Left ventricle myocardium superior (tissue), 1 donor: ENCODE measurements around the gene FBL. TPM values are rescaled to one million over a fixed set of nuclear protein-coding genes. Genes with fewer than 3 reads are reported as not detected.
"Not testable (repeated sequence)": the region's sequence is repeated elsewhere in the genome, so short reads cannot be mapped to it uniquely, and the experiment has no call there.

Experiments
- ATAC-seq: fragments of 200-7000 bp; cut with Tn5 transposase; one replicate; pipeline ENCODE4 v1.9.1; 2020; ENCODE audit warnings: mild to moderate bottlenecking, moderate library complexity
- DNase-seq: peaks from one replicate; pipeline ENCODE4 v3.0.0-alpha.2; 2020
- intact Hi-C: fragments of 100-400 bp; cut with micrococcal nuclease; formaldehyde crosslinking; loops from one replicate; pipeline ENCODE4 v1.11.0; 2022
- total RNA-seq: library from RNA; stranded (reverse); fragmentation: NEBNext Ultra II Directional; extraction: Animal tissue kit (Norgen Biotek cat#: 25700); gene quantifications from one replicate; pipeline ENCODE4 v1.2.1, GENCODE V29; 2021
- donor health status: DM: no; HTN: yes; CAD: no; lungs with severe emphysema.

Gene FBL
- total RNA-seq, 1 donor from 2014 or later: 57.3 TPM

DNA sequence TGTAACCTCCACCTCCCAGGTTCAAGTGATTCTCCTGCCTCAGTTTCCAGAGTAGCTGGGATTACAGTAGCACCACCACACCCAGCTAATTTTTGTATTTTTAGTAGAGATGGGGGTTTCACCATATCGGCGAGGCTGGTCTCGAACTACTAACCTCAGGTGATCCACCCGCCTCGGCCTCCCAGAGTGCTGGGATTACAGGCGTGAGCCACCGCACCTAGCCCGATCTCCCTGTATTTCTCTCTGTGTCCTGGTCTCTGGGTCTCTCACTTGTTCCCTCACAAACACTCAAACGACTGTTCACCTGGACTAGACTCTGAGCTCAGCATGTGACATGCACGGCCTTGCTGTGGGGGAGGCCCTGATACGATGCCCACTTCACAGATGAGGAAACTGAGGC, 32.7 kb upstream of the FBL start:
- DNase-seq, ATAC-seq, intact Hi-C loops: not testable (repeated sequence)

DNA sequence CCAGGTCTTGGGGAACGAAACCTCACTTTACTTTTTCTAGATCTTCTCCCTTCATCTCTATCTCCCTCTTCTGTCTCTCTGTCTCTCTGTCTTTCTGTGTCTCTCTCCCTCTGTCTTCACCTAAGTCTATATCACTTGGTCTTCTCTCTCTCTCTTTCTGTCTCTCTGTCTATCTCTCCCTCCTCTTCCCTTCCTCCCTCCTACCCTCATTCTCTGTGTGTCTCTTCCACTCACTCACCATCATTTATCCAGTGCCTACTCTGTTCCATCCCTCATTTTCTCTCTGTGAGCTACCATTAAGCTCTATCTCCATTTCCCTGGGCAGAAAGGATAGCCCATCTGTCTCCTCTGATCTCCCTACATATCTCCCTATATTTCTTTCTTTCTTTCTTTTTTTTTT, 32.2 kb upstream of the FBL start:
- DNase-seq (no peak), ATAC-seq (no peak)
- intact Hi-C loops: no loop called here

DNA sequence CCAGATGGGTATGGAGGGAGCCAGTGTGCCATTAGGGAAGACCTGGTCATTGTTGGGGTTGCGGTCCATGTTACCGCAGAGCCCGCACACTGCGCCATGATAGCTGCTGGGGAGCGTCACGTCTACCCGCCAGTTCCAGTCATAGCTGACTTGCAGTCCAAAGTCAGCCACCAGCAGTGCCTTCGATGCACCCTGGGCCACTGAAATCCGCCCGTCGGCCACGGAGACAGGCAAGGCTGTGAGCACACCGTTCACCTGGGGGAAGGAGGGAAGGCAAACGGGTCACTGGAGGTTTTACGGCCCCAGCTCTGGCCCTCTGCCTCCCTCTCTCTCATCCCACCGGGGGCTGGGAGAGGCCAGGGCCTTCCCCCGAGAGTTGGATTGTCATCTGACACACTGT, 31.8 kb upstream of the FBL start:
- DNase-seq, ATAC-seq: not testable (repeated sequence)

DNA sequence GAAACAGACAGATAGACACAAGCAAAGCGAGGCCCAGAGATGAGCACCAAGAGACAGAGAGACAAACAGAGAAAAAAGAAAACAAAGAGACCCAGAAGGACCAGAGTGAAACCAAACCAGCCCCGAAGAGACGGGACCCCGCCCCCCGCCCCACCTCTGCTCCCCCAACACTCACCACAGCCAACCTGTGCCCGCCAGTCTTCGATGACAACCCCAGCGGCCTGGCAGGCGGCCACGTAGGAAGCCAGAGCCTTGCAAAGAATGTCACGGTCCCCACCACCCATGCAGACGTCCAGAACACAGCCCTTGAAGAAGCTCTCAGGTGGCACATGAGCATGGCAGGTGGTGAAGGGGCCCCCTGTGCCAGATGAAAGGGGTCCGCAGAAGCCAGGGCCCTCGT, 31.3 kb upstream of the FBL start:
- DNase-seq, ATAC-seq, intact Hi-C loops: not testable (repeated sequence)

More for the DNA sequence above, 31.8 kb upstream of the FBL start:
- intact Hi-C loops: not testable (repeated sequence)

DNA sequence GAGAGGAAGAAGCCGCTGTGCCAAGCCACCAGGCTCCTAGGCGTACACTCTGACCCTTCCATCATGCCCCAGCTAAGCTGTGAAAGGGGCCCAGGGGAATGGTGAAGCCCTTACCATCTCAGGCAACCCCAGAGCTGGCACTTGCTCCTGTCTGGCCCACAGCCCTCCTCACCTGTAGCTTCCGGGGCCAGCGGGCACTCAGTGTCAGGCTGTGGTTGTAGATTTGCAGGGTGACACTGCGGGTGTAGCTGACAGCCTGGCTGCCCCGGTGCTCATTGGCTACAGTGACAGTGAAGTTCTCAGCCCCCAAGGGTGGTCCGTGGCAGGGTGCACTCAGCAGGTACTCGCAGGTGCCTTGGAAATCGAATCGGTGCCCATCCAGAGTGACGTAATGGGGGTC, 30.3 kb upstream of the FBL start:
- ATAC-seq, intact Hi-C loops, DNase-seq: not testable (repeated sequence)

DNA sequence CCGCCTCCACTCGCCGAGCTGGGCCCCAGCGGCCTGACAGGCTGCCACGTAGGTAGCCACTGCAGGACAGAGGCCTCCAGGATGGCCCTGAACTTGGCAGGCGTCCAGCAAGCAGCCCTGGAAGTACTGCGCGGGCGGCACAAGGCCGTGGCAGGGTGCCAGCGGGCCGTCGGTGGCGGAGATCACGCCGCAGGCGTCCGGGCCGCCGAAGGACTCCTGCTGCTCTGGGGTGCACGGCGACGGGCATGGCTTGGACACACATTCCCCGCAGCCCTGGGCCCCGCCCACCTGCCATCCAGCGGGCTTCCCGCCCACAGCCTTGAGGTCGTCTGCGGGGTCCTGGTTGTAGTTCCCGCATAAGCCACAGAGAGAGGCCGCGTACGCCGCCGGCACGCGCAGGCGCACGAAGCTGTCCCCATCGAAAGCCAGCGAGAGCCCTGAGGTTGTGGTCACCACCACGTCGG, 29.3 kb upstream of the FBL start:
- DNase-seq, ATAC-seq, intact Hi-C loops: not testable (repeated sequence)

DNA sequence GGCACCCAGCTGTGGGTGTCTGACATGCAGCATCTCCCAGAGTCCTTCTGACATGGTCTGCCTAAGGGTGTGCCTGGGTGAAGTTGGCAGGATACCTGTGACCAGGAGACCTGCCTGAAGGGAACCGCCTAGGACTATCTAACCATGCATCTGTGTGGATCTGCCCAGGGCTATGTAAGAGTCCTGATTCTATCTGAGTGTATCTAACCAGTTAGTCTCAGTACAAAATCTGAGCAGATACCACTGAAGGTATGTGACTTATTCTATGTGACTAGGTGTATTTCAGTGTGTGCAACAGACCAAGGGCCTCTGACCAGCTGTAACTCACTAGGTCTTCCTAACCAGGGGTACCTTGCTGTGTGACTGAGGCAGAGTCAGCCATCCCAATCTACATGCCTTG, 28.2 kb upstream of the FBL start:
- no peak for ATAC-seq
- intact Hi-C loops: no loop called here
- no peak for DNase-seq

DNA sequence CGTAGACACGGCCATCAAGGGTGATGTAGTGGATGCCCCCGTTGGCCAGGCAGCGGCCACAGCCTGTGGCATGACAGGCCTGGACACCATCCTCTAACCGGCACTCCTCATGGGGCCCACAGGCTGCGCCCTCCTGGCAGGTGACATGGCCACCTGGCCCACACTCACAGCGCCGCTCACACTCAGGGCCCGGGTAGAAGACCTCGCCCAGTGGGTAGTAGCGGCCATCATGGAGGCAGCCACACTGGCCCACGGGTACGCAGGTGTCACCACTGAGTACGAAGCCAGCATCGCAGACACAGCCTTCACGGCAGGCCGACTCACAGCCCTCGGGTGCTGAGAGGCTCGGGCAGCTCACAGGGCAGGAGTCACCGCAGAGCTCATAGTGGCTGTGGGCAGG, 27.2 kb upstream of the FBL start:
- ATAC-seq: no peak
- no peak for DNase-seq
- intact Hi-C loops: no loop called here

DNA sequence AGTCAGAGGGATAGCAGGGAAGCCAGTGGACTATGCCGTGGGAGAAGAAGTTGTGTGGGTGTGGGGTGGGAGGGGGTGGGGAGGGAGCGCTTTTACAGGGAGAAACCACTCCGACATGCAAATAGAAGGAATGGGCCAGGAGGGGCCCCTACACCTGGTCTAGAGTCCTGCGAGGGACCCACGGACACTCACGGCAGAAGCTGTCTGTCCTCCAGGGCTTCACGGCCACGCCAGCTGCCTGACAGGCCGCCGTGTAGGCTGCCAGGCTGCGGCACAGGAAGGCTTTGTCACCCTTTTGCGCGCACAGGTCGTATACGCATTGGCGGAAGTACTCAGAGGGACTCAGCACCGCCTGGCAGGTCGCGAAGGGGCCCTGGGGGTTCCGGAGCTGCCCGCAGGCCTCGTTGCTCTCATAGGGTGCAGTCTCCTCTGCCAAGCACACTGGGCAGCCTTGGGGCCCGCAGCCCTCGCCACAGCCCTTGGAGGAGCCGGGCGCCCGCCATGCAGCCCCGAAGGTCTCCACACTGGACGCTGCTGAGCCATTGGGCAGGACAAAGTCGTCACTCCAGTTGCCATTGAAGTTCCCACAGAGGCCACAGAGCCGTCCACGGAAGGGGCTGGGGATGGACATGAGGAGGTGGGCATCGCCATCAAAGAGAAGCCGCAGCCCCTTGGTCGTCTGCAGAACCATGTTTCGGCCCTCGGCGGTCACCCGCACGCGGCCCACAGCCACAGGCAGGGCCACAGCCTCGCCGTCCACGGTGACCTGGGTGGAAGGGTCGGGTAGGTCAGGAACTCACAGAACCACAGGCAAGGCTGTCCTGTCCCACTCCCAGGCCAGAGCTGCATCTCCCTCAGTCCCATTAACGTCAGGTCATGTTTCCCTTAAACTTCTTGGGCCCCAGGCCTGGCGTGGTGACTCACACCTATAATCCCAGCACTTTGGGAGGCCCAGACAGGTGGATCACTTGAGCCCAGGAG, 26.0 kb upstream of the FBL start:
- DNase-seq (no peak), ATAC-seq (no peak)
- intact Hi-C loops: no loop called here

DNA sequence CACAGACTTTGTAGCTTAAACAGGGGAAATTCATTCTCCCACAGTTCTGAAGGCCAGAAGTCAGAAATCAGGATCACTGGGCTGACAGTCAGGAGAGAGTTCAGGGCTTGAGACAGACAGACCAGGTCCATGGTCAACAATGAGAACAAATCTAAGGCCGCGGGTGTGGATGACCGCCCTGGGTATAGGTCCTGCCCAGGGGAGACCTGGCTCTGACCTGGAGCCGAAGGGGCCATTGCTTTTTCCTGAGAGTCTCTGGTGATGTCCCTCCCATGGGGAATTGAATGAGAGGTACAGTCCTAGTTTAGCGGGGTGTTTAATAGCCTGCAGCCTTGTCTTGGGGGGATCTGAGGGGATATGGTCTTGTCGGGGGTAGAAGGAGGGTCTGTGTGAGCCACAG, 25.2 kb upstream of the FBL start:
- ATAC-seq: no peak
- intact Hi-C loops: no loop called here
- no peak for DNase-seq

DNA sequence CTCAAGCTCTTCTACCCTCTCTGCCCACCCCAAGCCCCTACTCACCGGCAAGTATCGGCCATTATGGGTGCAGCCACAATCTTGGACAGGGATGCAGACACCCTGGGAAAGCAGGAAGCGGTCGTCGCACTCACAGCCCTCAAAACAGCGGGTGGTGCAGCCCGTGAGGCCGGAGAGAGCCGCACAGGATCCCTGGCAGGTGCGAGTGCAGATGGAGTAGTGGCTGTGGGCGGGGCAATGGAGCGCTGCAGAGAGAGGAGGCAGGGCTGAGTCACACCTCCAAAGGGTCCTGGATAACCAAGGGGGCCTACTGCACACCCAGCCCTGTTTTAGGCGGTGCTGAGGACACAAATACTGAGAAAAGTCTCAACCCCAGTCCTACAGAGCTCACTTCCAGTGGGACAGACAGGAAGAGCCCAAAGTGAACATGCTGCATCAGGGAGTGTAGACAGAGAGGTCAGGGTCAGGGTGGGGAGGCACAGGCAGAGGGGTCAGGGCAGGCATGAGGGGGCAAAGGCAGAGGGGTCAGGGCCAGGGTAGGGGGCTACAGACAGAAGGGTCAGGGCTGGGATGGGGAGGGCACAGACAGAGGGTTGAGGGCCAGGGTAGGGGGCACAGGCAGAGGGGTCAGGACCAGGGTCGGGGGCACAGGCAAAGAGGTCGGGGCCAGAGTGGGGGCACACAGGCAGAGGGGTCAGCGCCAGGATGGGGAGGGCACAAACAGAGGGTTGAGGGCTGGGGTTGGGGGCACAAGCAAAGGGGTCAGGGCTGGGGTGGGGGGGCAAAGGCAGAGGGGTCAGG, 24.2 kb upstream of the FBL start:
- DNase-seq (no peak), ATAC-seq (no peak)
- intact Hi-C loops: no loop called here

DNA sequence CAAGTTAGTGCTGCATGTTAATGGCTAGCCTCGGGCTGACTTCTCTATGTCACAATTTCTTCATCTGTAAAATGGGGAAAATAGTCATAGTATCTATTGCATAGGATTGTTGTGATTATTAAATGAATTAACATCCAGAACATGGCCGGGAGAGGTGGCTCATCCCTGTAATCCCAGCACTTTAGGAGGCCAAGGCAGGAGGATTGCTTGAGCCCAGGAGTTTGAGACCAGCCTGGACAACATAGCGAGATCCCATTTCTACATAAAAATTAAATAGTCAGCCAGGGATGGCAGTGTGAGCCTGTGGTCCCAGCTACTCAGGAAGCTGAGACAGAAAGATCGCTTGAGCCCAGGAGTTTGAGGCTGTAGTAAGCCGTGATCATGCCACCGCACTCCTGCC, 21.8 kb upstream of the FBL start:
- intact Hi-C loops: no loop called here
- DNase-seq: no peak
- no peak for ATAC-seq

DNA sequence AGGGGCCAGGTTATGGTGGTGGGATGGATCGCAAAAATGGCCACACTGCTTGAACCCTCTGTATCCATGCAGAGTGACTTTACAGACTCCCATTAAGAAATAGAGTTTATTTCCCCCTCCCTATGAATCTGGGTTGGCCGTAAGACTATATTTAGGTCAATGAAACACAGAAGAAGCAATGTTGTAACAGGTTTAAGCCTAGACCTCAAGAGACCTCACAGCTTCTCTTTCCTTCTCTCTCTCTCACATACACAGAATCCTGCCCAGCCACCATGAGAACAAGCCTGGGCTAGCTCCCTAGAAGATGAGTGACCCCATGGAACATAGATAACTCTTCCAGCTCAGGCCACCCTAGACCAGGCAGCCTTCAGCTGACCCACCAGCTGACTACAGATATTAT, 21.0 kb upstream of the FBL start:
- intact Hi-C loops: no loop called here
- DNase-seq: no peak
- no peak for ATAC-seq

DNA sequence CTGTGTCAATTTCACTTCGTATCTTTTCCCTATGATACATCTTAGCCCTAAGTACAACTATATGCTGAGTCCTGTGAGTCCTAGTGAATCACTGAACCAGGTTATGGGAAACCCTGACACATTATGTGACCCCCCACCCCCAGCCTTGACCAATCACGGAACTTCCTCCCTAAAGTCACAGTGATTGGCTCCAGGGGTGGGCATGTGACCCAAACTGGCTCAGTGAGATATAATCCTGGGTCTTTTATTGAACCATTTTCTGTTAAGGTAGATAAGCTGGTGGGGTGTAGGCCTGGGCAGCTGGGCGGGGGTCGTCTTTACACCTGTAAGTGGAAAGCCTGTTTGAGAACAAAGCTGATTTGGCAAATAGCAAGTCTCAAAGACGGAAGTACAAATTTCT, 19.8 kb upstream of the FBL start:
- intact Hi-C loops: no loop called here
- no peak for DNase-seq
- ATAC-seq: no peak

DNA sequence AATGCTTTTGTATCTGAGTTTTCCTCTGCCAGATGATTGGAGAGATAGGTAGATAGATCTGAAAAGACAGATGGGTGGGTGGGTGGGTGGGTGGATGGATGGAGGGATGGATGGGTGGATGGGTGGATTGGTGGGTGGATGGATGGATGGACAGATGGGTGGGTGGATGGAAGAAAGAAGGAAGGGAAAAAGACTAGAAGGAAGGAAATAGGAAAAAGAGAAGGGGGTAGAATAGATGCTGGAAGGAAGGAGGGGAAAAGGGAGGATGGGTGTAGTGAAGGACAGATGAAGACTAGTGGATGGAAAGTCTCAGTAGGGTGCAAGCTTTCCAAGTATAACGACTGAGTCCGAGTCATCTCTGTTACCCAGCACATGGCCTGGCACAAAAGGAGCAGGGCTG, 19.0 kb upstream of the FBL start:
- no peak for DNase-seq
- intact Hi-C loops: no loop called here
- no peak for ATAC-seq

DNA sequence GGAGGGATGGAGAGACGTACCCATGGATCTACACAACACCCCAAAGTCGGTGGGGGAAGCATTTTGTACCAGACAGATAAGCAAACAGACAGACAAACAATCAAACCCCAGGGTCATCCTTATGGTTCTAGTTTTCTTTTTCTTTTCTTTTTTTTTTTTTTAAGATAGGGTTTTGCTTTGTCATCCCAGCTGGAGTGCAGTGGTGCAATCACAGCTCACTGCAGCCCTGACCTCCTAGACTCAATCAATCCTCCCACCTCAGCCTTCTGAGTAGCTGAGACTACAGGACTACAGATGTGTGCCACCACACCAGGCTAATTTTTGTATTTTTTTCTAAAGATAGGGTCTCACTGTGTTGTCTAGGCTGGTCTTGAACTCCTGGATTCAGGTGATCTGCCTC, 17.9 kb upstream of the FBL start:
- intact Hi-C loops: no loop called here
- DNase-seq (no peak), ATAC-seq (no peak)

DNA sequence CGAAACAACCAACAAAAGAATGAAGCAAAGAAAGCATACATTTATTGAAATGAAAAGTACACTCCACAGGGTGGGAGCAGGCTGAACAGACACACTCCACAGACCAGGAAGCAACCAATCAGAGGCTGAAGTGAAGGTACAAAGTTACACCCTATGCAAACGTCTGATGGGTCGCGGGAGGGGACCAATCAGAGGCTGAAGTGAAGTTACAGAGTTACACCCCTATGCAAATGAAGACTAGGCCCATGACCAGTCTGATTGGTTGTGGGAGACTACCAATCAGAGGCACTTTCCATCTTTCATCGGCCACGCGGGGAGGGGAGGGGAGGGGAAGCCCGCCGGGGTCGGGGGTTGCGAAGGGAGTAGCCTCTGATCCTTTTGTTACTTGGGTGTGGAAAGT, 12.4 kb upstream of the FBL start:
- ATAC-seq (peak; percentile 99), DNase-seq (peak; percentile 62)
- intact Hi-C loops: no loop called here

DNA sequence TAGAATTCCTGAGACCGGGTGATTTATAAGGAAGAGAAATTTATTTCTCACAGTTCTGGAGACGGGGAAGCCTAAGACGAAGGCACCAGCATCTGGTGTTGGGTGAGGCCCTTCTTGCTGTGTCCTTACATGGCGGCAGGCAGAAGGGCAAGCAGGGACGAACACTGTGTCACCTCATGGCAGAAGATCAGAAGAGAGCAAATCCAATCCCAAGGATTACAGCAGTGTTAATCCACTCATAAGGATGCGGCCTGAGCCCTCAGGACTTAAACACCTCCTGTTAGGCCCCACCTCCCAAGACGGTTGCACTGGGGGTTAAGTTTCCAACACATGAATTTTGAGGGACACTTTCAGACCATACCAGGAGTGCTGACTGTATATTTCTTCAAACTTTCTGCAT, 6.7 kb upstream of the FBL start:
- DNase-seq (no peak), ATAC-seq (no peak)
- intact Hi-C loops: no loop called here

DNA sequence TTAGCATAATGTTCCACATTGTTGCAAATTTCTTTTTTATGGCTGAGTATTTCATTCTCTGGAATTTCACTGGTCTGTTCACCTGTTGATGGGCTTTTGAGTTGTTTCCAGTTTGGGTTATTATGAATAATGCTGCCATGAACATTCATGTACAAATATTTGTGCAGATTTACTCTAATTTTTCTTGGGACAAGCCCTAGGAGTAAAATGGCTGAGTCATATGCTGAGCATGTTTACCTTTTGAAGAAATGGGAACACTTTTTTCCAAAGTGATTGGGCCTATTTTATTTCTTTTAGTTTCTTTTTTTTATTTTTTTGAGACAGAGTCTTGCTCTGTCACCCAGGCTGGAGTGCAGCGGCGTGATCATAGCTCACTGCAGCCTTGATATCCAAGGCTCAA, 4.7 kb upstream of the FBL start:
- ATAC-seq: no peak
- DNase-seq: no peak
- intact Hi-C loops: no loop called here

DNA sequence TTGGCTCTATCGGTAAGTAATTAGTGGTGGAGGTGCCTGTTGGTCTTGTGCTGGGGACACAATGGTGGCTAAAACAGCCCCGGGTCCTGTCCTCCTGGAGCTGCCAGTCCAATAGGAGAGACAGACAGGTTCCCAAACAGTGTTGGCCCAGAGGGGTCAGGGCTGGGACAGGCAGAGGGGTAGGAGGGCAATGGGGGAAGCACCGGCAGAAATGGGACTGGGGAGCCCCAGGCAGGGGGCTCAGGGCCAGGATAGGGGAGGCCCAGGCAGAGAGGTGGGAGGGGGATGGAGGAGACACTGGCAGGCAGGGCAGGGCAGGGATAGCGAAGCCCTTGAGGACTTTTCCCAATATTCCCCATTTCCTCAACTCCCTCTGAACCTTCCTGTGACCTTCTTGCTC, 2.2 kb upstream of the FBL start:
- ATAC-seq (no peak), DNase-seq (no peak)

More for the DNA sequence above, 2.2 kb upstream of the FBL start:
- intact Hi-C loops: loop anchor here (10.0 kb wide), 1 partner anchor 54 kb away; no protein-coding TSS in a partner anchor
